Stomach (tissue), 4 donors: ENCODE data around the gene BSG.
"Not testable (repeated sequence)": the region's sequence is repeated elsewhere in the genome, so short reads cannot be mapped to it uniquely, and the experiment has no call there.

Experiments used
- EP300 ChIP-seq: sonication (generic); formaldehyde crosslinking; IDR thresholded peaks from one replicate; pipeline ENCODE4 v1.6.1; 2017; ENCODE audit warnings: antibody characterized with exemption
- POLR2A ChIP-seq, 4 donors: fragments of 450-650 bp; IDR thresholded peaks; one replicate each; pipeline ENCODE4 v1.6.1; 2016; ENCODE audit warnings: antibody characterized with exemption in 4 of 4, control low read depth in 2 of 4, mild to moderate bottlenecking in 1 of 4, moderate library complexity in 1 of 4
- POLR2AphosphoS5 ChIP-seq, 3 donors: sonication (generic); formaldehyde crosslinking; IDR thresholded peaks; one replicate each; pipeline ENCODE4 v1.6.1; 2016; ENCODE audit warnings: antibody characterized with exemption in 3 of 3
- TF ChIP-seq, protein P1 (sequence below), 7 experiments: fragments of 450-650 bp in 4 of 7; fragments of 200-600 bp in 3 of 7; sonication (generic) in 3 of 7; IDR thresholded peaks; one replicate each; pipeline ENCODE4 v1.5.1; 2016 to 2019; ENCODE audit warnings: antibody characterized with exemption in 7 of 7, control low read depth in 2 of 7, mild to moderate bottlenecking in 1 of 7

DNA sequence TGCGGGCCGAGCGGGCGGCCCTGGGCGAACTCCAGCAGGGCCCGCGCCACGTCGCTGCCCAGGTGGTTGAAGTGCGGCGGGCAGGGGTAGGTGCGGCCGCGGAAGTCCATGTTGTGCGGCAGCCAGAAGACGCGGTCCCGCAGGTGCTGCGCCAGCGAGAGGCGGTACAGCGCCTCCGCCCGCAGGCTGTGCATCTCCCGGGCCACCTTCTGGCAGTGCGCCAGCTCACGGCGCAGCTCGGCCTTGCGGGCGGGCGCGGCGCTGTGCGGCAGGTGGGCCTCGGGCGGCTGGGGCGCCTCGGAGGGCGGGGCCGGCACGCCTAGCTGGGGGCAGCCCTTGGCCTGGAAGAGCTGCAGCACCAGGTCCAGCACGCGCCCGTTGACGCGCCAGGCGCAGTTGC, 48.8 kb downstream of the BSG start:
- TF ChIP-seq, protein P1, sequence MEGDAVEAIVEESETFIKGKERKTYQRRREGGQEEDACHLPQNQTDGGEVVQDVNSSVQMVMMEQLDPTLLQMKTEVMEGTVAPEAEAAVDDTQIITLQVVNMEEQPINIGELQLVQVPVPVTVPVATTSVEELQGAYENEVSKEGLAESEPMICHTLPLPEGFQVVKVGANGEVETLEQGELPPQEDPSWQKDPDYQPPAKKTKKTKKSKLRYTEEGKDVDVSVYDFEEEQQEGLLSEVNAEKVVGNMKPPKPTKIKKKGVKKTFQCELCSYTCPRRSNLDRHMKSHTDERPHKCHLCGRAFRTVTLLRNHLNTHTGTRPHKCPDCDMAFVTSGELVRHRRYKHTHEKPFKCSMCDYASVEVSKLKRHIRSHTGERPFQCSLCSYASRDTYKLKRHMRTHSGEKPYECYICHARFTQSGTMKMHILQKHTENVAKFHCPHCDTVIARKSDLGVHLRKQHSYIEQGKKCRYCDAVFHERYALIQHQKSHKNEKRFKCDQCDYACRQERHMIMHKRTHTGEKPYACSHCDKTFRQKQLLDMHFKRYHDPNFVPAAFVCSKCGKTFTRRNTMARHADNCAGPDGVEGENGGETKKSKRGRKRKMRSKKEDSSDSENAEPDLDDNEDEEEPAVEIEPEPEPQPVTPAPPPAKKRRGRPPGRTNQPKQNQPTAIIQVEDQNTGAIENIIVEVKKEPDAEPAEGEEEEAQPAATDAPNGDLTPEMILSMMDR (IDR thresholded peaks at IDR 0.05): not testable (repeated sequence)
- TF ChIP-seq EP300; POLR2AphosphoS5 (IDR thresholded peaks at IDR 0.05); POLR2A (IDR thresholded peaks at IDR 0.05): not testable (repeated sequence)
